ENCODE measurements around the gene NOMO2.
"Not testable (repeated sequence)": the region's sequence is repeated elsewhere in the genome, so short reads cannot be mapped to it uniquely, and the experiment has no call there.

The NOMO2 gene

DNA sequence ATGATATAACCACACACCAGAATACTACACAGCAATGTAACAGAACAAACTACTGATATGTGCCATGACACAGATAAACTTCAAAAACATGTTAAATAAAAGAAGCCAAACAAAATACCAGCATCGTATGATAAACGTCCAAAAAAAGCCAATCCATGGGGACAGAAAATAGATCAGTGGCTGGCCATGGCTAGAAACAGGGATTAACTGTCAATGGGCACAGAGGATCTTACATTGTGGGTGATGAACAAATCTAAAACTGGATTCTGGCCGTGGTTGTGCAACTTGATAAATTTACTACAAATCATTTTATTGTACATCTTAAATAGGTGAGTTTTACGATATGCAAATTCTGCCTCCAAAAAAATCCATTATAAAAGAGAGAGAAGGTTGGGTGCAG, 35.4 kb downstream of the NOMO2 start:
- not testable (repeated sequence) for H3K9ac ChIP-seq (ENCODE audit: low read depth, low read length); H3K27ac ChIP-seq (ENCODE audit: low read length); H3K4me1 ChIP-seq (ENCODE audit: insufficient read depth, low read length); ATAC-seq (ENCODE audit: insufficient read depth, low read depth); H3K4me2 ChIP-seq (ENCODE audit: insufficient read depth, low read length); H4K20me1 ChIP-seq (ENCODE audit: insufficient read depth, low read length); H3K4me3 ChIP-seq (ENCODE audit: low read depth in 1 of 2, low read length in 2 of 2); H2AFZ ChIP-seq (ENCODE audit: low read depth, low read length); H3K36me3 ChIP-seq (ENCODE audit: insufficient read depth, low read length); H3K9me3 ChIP-seq (ENCODE audit: insufficient read depth, low read length, severe bottlenecking); DNase-seq; H3K79me2 ChIP-seq (ENCODE audit: insufficient read depth, low read length); H3K27me3 ChIP-seq (ENCODE audit: insufficient read depth, low read length, poor library complexity)

DNA sequence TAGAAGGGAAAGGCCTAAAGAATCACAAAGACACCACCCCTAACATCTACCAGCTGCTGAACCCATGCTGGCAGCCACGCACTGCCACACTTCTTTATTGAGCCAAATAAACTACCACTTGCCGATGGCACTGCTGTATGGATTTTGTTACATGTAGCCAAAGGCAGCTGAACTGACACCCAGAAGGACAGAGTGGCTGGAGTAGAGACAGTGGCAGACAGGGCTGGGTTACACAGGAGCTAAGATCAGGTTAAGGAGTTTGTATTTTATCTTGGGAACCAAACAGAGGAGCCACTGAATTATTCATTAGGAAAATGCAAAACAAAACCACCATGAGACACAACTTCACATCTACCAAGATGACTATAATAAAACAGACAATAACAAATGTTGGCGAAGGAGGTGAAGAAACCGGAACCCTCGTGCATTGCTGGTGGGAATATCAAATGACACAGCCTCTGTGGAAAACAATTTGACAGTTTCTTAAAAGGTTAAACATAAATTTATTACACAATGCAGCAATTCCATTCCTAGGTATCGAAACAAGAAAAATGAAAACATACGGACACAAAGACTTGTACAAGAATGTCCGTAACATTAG, 35.9 kb downstream of the NOMO2 start:
- H3K9ac ChIP-seq (ENCODE audit: low read depth, low read length); H3K4me3 ChIP-seq (ENCODE audit: low read depth in 1 of 2, low read length in 2 of 2); ATAC-seq (ENCODE audit: insufficient read depth, low read depth); H4K20me1 ChIP-seq (ENCODE audit: insufficient read depth, low read length); H3K79me2 ChIP-seq (ENCODE audit: insufficient read depth, low read length); H2AFZ ChIP-seq (ENCODE audit: low read depth, low read length); H3K27ac ChIP-seq (ENCODE audit: low read length); H3K27me3 ChIP-seq (ENCODE audit: insufficient read depth, low read length, poor library complexity); H3K4me2 ChIP-seq (ENCODE audit: insufficient read depth, low read length); H3K36me3 ChIP-seq (ENCODE audit: insufficient read depth, low read length); DNase-seq; H3K9me3 ChIP-seq (ENCODE audit: insufficient read depth, low read length, severe bottlenecking); H3K4me1 ChIP-seq (ENCODE audit: insufficient read depth, low read length): not testable (repeated sequence)

DNA sequence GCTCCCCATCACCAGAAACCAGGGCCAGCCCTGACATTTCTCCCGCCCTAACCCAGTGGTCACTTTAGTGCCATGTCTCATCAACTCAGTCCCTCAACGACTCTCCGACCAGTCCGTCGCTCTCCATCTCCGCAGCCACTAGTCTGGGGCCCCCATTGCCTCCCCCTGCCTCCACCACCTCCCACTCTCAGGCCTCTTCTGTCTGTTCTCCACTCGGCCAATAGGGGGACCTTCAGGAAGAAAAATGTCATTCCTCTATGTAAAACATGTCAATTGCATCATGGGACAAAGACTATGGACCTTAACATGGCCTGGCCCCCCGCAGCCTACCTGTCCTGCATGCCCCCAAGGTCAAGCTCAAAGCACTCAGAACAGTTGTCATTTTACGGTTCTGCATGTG, 39.3 kb downstream of the NOMO2 start:
- not testable (repeated sequence) for H2AFZ ChIP-seq (ENCODE audit: low read depth, low read length); H3K27ac ChIP-seq (ENCODE audit: low read length); H3K27me3 ChIP-seq (ENCODE audit: insufficient read depth, low read length, poor library complexity); DNase-seq; H3K79me2 ChIP-seq (ENCODE audit: insufficient read depth, low read length); H3K4me3 ChIP-seq (ENCODE audit: low read depth in 1 of 2, low read length in 2 of 2); H4K20me1 ChIP-seq (ENCODE audit: insufficient read depth, low read length); H3K9ac ChIP-seq (ENCODE audit: low read depth, low read length); ATAC-seq (ENCODE audit: insufficient read depth, low read depth); H3K4me1 ChIP-seq (ENCODE audit: insufficient read depth, low read length); H3K4me2 ChIP-seq (ENCODE audit: insufficient read depth, low read length); H3K9me3 ChIP-seq (ENCODE audit: insufficient read depth, low read length, severe bottlenecking); H3K36me3 ChIP-seq (ENCODE audit: insufficient read depth, low read length)

DNA sequence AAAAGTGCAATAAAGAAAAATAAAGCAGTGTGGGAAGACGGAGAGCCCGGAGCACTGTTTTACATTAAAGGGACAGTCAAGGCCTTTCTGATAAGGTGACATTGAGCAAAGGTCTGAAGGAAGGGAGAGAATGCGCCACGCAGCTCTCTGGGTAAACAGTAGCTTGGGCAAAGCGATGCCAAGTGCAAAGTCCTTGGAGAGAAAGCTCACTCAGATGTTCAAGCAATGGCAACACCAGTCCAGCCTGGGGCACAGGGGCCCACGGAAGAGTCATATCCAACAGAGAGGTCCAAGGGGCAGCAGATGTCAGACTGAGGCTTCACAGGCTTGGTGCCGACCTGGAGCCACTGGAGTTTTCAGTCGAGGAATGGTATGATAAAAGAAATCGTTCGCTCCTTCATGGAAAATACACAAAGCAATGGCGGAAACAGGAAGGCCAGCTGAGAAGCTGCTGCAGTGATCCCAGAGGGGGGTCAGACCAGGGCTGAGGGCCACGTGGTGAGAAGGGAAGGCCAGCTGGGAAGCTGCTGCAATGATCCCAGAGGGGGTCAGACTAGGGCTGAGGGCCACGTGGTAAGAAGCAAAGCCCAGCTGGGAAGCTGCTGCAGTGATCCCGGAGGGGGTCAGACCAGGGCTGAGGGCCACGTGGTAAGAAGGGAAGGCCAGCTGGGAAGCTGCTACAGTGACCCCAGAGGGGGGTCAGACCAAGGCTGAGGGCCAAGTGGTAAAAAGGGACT, 40.3 kb downstream of the NOMO2 start:
- H4K20me1 ChIP-seq (ENCODE audit: insufficient read depth, low read length); H3K4me3 ChIP-seq (ENCODE audit: low read depth in 1 of 2, low read length in 2 of 2); H3K9ac ChIP-seq (ENCODE audit: low read depth, low read length); H3K9me3 ChIP-seq (ENCODE audit: insufficient read depth, low read length, severe bottlenecking); H2AFZ ChIP-seq (ENCODE audit: low read depth, low read length); H3K27me3 ChIP-seq (ENCODE audit: insufficient read depth, low read length, poor library complexity); H3K4me2 ChIP-seq (ENCODE audit: insufficient read depth, low read length); H3K79me2 ChIP-seq (ENCODE audit: insufficient read depth, low read length); ATAC-seq (ENCODE audit: insufficient read depth, low read depth); H3K4me1 ChIP-seq (ENCODE audit: insufficient read depth, low read length); H3K36me3 ChIP-seq (ENCODE audit: insufficient read depth, low read length); DNase-seq; H3K27ac ChIP-seq (ENCODE audit: low read length): not testable (repeated sequence)

DNA sequence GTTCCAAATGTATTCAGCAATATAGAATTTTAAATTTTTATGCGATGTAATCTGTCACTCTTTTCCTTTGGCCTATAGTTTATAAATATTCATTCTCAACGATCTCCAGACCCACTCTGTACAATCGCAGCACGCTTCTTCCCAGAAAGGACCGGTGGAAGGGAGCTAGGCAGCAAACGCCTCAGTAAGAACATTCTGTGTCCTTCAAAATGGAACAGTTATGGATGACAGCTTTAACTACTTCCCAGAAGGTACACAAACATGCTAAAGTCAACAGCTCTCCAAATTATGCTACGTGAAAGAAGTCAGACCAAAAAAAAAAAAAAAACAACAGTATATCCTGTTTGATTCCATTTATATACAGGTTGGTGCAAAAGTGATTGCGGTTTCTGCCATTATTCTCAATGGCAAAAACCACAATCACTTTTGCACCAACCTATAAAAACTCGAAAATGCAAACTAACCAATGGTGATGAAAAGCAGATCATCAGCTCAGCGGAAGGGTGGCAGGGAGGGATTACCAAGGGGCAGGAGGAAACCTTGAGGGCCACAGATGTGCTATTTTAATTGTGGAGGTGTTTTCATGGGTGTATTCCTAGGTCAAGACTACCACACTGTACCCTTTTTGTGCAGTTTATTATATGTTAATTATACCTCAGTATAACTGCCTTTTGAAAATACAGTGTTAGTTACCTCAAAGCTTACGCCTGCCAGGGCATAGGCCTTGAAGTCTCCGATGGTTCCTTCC, 43.2 kb downstream of the NOMO2 start:
- H3K27ac ChIP-seq (ENCODE audit: low read length); H3K27me3 ChIP-seq (ENCODE audit: insufficient read depth, low read length, poor library complexity); H3K4me2 ChIP-seq (ENCODE audit: insufficient read depth, low read length); H4K20me1 ChIP-seq (ENCODE audit: insufficient read depth, low read length); ATAC-seq (ENCODE audit: insufficient read depth, low read depth); H3K4me1 ChIP-seq (ENCODE audit: insufficient read depth, low read length); H3K79me2 ChIP-seq (ENCODE audit: insufficient read depth, low read length); H3K9me3 ChIP-seq (ENCODE audit: insufficient read depth, low read length, severe bottlenecking); H3K9ac ChIP-seq (ENCODE audit: low read depth, low read length); H3K4me3 ChIP-seq (ENCODE audit: low read depth in 1 of 2, low read length in 2 of 2); H3K36me3 ChIP-seq (ENCODE audit: insufficient read depth, low read length); DNase-seq; H2AFZ ChIP-seq (ENCODE audit: low read depth, low read length): not testable (repeated sequence)

DNA sequence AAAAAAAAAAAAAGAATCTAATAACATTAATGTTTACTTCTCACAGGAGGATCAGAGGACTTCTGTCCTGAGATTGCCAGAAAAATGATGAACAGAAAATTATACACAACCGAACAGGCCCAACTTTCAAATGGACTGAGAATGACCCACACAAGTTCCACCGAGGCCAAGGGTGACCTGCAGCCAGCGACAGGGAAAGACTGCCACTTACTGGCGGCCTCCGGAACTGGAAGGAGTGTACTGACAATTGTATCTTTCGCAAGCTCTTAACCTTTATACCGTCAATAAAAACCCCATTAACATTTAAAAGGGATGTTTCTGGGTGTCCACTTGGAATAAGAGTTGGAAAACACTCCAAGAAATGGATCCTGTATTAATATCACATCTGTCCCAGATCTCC, 63.5 kb downstream of the NOMO2 start:
- not testable (repeated sequence) for H3K27me3 ChIP-seq (ENCODE audit: insufficient read depth, low read length, poor library complexity); DNase-seq

DNA sequence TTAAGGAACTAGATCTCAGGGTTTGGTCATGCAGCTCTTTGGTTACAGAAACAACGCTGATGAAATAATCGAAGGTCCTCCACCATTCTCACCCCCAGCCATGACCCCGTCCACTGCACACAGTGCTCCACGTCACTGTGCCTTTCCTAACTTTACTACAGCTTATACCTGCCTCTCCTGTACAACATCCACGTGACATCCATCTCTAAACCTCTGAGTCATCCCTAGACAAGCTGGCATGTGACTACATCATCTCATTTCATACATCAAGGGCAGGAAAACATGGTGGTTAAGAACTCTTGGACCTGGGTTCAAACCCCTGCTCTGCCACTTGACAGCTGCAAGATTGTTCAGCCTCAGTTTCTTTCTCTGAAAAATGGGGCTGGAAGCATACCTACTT, 64.9 kb downstream of the NOMO2 start:
- not testable (repeated sequence) for H3K27me3 ChIP-seq (ENCODE audit: insufficient read depth, low read length, poor library complexity); H3K4me1 ChIP-seq (ENCODE audit: insufficient read depth, low read length); H3K27ac ChIP-seq (ENCODE audit: low read length); H2AFZ ChIP-seq (ENCODE audit: low read depth, low read length); H3K79me2 ChIP-seq (ENCODE audit: insufficient read depth, low read length); H3K4me2 ChIP-seq (ENCODE audit: insufficient read depth, low read length); H3K36me3 ChIP-seq (ENCODE audit: insufficient read depth, low read length); DNase-seq; H3K9ac ChIP-seq (ENCODE audit: low read depth, low read length); H4K20me1 ChIP-seq (ENCODE audit: insufficient read depth, low read length); H3K9me3 ChIP-seq (ENCODE audit: insufficient read depth, low read length, severe bottlenecking); ATAC-seq (ENCODE audit: insufficient read depth, low read depth); H3K4me3 ChIP-seq (ENCODE audit: low read depth in 1 of 2, low read length in 2 of 2)

More for the DNA sequence above, 63.5 kb downstream of the NOMO2 start:
- ATAC-seq (ENCODE audit: insufficient read depth, low read depth); H3K27ac ChIP-seq (ENCODE audit: low read length); H3K36me3 ChIP-seq (ENCODE audit: insufficient read depth, low read length); H3K79me2 ChIP-seq (ENCODE audit: insufficient read depth, low read length); H3K9ac ChIP-seq (ENCODE audit: low read depth, low read length); H3K4me2 ChIP-seq (ENCODE audit: insufficient read depth, low read length); H3K4me1 ChIP-seq (ENCODE audit: insufficient read depth, low read length); H3K4me3 ChIP-seq (ENCODE audit: low read depth in 1 of 2, low read length in 2 of 2); H2AFZ ChIP-seq (ENCODE audit: low read depth, low read length); H3K9me3 ChIP-seq (ENCODE audit: insufficient read depth, low read length, severe bottlenecking); H4K20me1 ChIP-seq (ENCODE audit: insufficient read depth, low read length): not testable (repeated sequence)

Measured in DND-41 (cell line).